ENCODE results near the gene DMD. TPM values are rescaled to one million over a fixed set of nuclear protein-coding genes. Genes with fewer than 3 reads are reported as not detected.

Gene DMD
- polyA plus RNA-seq, 2 of the 4 experiments (the other 2 are of a cell fraction), result 0.03 TPM; not detected in 1

GRCh38 chrX:33171041-33171440 lies 40.3 kb downstream of the DMD start:
- Histone ChIP-seq H3K4me2 (no peak overlapping the region), H3K4me1 (no peaks in the 10 kb centered on the region), H3K27ac (no peak overlapping the region), H3K9me3 (no peaks in the 10 kb centered on the region), H3K4me3 (no peak overlapping the region)
- no peak for TF ChIP-seq MAZ (IDR thresholded peaks at IDR 0.05; ENCODE audit: borderline replicate concordance, low read depth, low read length)
- no peak for TF ChIP-seq JUNB (IDR thresholded peaks at IDR 0.05)
- no peak for TF ChIP-seq SMC3 (IDR thresholded peaks at IDR 0.05)
- TF ChIP-seq BHLHE40 (IDR thresholded peaks at IDR 0.05; ENCODE audit: low read depth, low read length), result no peak
- FAIRE-seq (no peak), ATAC-seq (no peak), DNase-seq (ENCODE audit: low read depth in 1 of 2, low spot score in 1 of 2) (no peak)
- POLR2A ChIA-PET, result no interaction called here
- CTCF ChIA-PET, result no interaction called here
- 0% methylated on average over 2 of the region's 2 CpGs for WGBS (ENCODE audit: missing lambda C conversion rate)

- ChIA-PET POLR2A (no interaction called here), CTCF (no interaction called here)
- no peak for ATAC-seq
- H3K4me2 ChIP-seq, result no peak overlapping the region
- H3K4me1 ChIP-seq, result no peaks in the 10 kb centered on the region
- H3K4me3 ChIP-seq, result no peak overlapping the region
- H3K9me3 ChIP-seq, result no peaks in the 10 kb centered on the region
- no peak for FAIRE-seq
- no peak for DNase-seq (ENCODE audit: low read depth in 1 of 2, low spot score in 1 of 2)
- H3K27ac ChIP-seq, result no peak overlapping the region
- TF ChIP-seq NPAS2 (CRISPR knock-in tag; IDR thresholded peaks at IDR 0.05; ENCODE audit: borderline replicate concordance) (no peak), ZNF302 (CRISPR knock-in tag; IDR thresholded peaks at IDR 0.05) (no peak), JUN (IDR thresholded peaks at IDR 0.05) (no peak), JUNB (IDR thresholded peaks at IDR 0.05) (no peak), FOSL2 (IDR thresholded peaks at IDR 0.05) (no peak), FOSL2 (CRISPR knock-in tag; IDR thresholded peaks at IDR 0.05) (no peak), HES2 (IDR thresholded peaks at IDR 0.05) (no peak), KDM5A (IDR thresholded peaks at IDR 0.05) (no peak), HOXB13 (CRISPR knock-in tag; IDR thresholded peaks at IDR 0.05; ENCODE audit: low read depth) (no peak), MAZ (IDR thresholded peaks at IDR 0.05; ENCODE audit: borderline replicate concordance, low read depth, low read length) (no peak), USF2 (IDR thresholded peaks at IDR 0.05) (no peak), CBX8 (IDR thresholded peaks at IDR 0.05) (no peak)
Measured at GRCh38 chrX:33161829-33162228, 49.5 kb downstream of the DMD start.

- TF ChIP-seq TP53 (CRISPR knock-in tag; IDR thresholded peaks at IDR 0.05) (no peak), E2F6 (IDR thresholded peaks at IDR 0.05; ENCODE audit: borderline replicate concordance, low read depth) (no peak), TFCP2L1 (CRISPR knock-in tag; IDR thresholded peaks at IDR 0.05) (no peak), HES2 (IDR thresholded peaks at IDR 0.05) (no peak), MAFK (IDR thresholded peaks at IDR 0.05; ENCODE audit: partially characterized antibody) (no peak), EHF (CRISPR knock-in tag; IDR thresholded peaks at IDR 0.05) (no peak), FOSB (CRISPR knock-in tag; IDR thresholded peaks at IDR 0.05) (no peak), HDAC2 (IDR thresholded peaks at IDR 0.05) (no peak), CTCF (IDR thresholded peaks at IDR 0.05) (no peak), MAX (IDR thresholded peaks at IDR 0.05) (no peak), MAZ (IDR thresholded peaks at IDR 0.05; ENCODE audit: borderline replicate concordance, low read depth, low read length) (no peak), PHF8 (IDR thresholded peaks at IDR 0.05; ENCODE audit: borderline replicate concordance, low read depth) (no peak)
- DNase-seq (ENCODE audit: low read depth in 1 of 2, low spot score in 1 of 2) (no peak), ATAC-seq (no peak), FAIRE-seq (no peak)
- no peak overlapping the region for H3K4me3 ChIP-seq
- H3K9me3 ChIP-seq, result no peaks in the 10 kb centered on the region
- H3K4me2 ChIP-seq, result no peak overlapping the region
- POLR2A ChIA-PET, result no interaction called here
- CTCF ChIA-PET, result no interaction called here
- H3K27ac ChIP-seq, result no peak overlapping the region
- no peaks in the 10 kb centered on the region for H3K4me1 ChIP-seq
- WGBS (ENCODE audit: missing lambda C conversion rate), result 23% methylated on average over 5 of the region's 5 CpGs
Measured at GRCh38 chrX:33160273-33160672, 51.1 kb downstream of the DMD start.

All from A549 (cell line).